K562 (cell line): Measurements from ENCODE around the gene USP31. TPM values are rescaled to one million over a fixed set of nuclear protein-coding genes. Genes with fewer than 3 reads are reported as not detected.

Source experiments
- E2F4 ChIP-seq: sonication (generic); formaldehyde crosslinking; IDR thresholded peaks from 2 replicates; pipeline ENCODE4 v1.8.0; 2022; ENCODE audit warnings: mild to moderate bottlenecking, low read depth, missing genetic modification reagents
- HCFC1 ChIP-seq: IDR thresholded peaks from 2 replicates; pipeline ENCODE4 v1.6.1; 2012; ENCODE audit warnings: low read depth, low read length, improper control_type of control experiment
- ILK ChIP-seq: fragments of 450-650 bp; IDR thresholded peaks from 2 replicates; pipeline ENCODE4 v1.6.1; 2016; ENCODE audit warnings: missing genetic modification characterization, low read depth, mild to moderate bottlenecking, missing compliant biosample characterization, moderate library complexity, borderline replicate concordance
- NFXL1 ChIP-seq: fragments of 450-650 bp; formaldehyde crosslinking; IDR thresholded peaks from 2 replicates; pipeline ENCODE4 v1.4.0; 2021; ENCODE audit warnings: mild to moderate bottlenecking
- PTTG1 ChIP-seq: fragments of 450-650 bp; IDR thresholded peaks from 2 replicates; pipeline ENCODE4 v1.6.1; 2016; ENCODE audit warnings: low read depth, mild to moderate bottlenecking, missing genetic modification characterization, missing compliant biosample characterization
- SETDB1 ChIP-seq: IDR thresholded peaks from one replicate; pipeline ENCODE4 v1.6.1; 2012; ENCODE audit warnings: low read length, control low read depth, inconsistent platforms
- SIRT6 ChIP-seq: IDR thresholded peaks from one replicate; pipeline ENCODE4 v1.6.1; 2012; ENCODE audit warnings: low read depth, mild to moderate bottlenecking, control low read depth, inconsistent platforms, low read length, moderate library complexity
- STAT5B ChIP-seq: fragments of 250-450 bp; sonication (Bioruptor Pico); IDR thresholded peaks from 2 replicates; pipeline ENCODE4 v1.8.0; 2021; ENCODE audit warnings: mild to moderate bottlenecking, inconsistent platforms
- XRCC5 ChIP-seq: fragments of 200-400 bp; formaldehyde crosslinking; IDR thresholded peaks from 2 replicates; pipeline ENCODE4 v1.6.1; 2017; ENCODE audit warnings: low read depth, mild to moderate bottlenecking, low read length
- ZBTB17 ChIP-seq: fragments of 450-650 bp; formaldehyde crosslinking; IDR thresholded peaks from 2 replicates; pipeline ENCODE4 v1.4.0; 2020; ENCODE audit warnings: mild to moderate bottlenecking
- ZBTB7A ChIP-seq: IDR thresholded peaks from 2 replicates; pipeline ENCODE4 v1.6.1; 2011; ENCODE audit warnings: low read depth, mild to moderate bottlenecking, low read length, moderate library complexity, borderline replicate concordance; ENCODE audit not compliant: control insufficient read depth
- polyA plus RNA-seq, 8 experiments: library from polyadenylated mRNA; depleted of rRNA in 4 of 8; stranded (reverse) in 5 of 8; unstranded in 3 of 8; fragments of >200 nt; fragmentation: Nextera tagmentation in 2 of 8; fragmentation: Illumina TruSeq in 1 of 8; extraction: Ambion mirVana in 2 of 8; extraction: Trizol in 1 of 8; gene quantifications; 2 replicates each; pipeline versions ENCODE4 v1.2.1 to v1.2.3, GENCODE V29; 2011 to 2014; ENCODE audit warnings: inconsistent platforms in 1 of 8, missing spikeins in 1 of 8
- total RNA-seq, 7 experiments: library from RNA; depleted of rRNA in 6 of 7; stranded (reverse); fragments of >200 nt in 6 of 7; fragmentation: Illumina TruSeq in 2 of 7; extraction: Trizol in 2 of 7; gene quantifications; 2 replicates each; pipeline versions ENCODE4 v1.2.1 to v1.2.3, GENCODE V29; 2011 to 2021; ENCODE audit warnings: low replicate concordance in 1 of 7
- TF ChIP-seq, protein P1 (sequence below): fragments of 450-650 bp; IDR thresholded peaks from 2 replicates; pipeline ENCODE4 v1.6.1; 2016; ENCODE audit warnings: mild to moderate bottlenecking, moderate library complexity
- TF ChIP-seq, protein P2 (sequence below): fragments of 250-450 bp; sonication (Bioruptor Pico); IDR thresholded peaks from 2 replicates; pipeline ENCODE4 v1.5.0; 2020; ENCODE audit warnings: mild to moderate bottlenecking, borderline replicate concordance

The USP31 gene
- total and polyA plus RNA-seq, 9 of the 15 experiments (the other 6 are each of a cell fraction or from before 2014, with no cell fraction given) = 0.56 to 4.9 (median 2.9) TPM

DNA sequence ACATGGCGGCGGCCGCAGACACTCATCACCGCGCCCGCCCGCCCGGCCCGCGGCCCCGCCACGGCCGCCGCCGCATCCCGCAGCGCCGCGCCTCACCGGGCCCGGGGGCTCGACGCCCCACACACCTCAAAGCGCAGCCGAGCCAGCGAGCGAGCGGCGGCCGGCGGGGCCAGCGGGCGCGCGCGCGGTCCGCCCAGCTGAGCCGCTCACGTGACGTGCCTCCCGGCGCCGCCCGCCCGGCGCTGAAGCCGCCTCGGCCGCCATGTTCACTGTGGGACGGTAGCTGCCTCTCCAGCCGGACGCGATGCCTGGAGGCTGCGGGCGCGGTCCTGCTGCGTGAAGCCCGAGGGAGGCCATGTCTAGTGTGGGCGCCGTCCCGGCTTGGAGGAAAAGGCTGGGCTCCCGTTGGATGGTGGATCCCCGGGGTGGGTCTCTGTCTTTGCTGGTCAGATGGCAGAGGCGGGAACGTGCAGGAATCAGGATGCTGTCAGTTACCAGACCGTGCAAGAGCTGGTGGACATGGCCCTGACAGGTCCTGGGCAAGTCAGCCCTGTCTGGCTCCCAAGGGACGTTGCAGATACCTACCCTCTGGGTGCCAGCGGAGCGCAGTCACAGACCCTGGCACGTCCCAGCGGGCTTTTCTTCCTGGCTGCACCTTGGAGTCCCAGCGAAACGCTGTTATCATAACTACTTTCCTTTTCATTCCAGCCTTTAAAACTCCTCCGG is at the start of gene USP31 (continued):
- TF ChIP-seq, protein P1, sequence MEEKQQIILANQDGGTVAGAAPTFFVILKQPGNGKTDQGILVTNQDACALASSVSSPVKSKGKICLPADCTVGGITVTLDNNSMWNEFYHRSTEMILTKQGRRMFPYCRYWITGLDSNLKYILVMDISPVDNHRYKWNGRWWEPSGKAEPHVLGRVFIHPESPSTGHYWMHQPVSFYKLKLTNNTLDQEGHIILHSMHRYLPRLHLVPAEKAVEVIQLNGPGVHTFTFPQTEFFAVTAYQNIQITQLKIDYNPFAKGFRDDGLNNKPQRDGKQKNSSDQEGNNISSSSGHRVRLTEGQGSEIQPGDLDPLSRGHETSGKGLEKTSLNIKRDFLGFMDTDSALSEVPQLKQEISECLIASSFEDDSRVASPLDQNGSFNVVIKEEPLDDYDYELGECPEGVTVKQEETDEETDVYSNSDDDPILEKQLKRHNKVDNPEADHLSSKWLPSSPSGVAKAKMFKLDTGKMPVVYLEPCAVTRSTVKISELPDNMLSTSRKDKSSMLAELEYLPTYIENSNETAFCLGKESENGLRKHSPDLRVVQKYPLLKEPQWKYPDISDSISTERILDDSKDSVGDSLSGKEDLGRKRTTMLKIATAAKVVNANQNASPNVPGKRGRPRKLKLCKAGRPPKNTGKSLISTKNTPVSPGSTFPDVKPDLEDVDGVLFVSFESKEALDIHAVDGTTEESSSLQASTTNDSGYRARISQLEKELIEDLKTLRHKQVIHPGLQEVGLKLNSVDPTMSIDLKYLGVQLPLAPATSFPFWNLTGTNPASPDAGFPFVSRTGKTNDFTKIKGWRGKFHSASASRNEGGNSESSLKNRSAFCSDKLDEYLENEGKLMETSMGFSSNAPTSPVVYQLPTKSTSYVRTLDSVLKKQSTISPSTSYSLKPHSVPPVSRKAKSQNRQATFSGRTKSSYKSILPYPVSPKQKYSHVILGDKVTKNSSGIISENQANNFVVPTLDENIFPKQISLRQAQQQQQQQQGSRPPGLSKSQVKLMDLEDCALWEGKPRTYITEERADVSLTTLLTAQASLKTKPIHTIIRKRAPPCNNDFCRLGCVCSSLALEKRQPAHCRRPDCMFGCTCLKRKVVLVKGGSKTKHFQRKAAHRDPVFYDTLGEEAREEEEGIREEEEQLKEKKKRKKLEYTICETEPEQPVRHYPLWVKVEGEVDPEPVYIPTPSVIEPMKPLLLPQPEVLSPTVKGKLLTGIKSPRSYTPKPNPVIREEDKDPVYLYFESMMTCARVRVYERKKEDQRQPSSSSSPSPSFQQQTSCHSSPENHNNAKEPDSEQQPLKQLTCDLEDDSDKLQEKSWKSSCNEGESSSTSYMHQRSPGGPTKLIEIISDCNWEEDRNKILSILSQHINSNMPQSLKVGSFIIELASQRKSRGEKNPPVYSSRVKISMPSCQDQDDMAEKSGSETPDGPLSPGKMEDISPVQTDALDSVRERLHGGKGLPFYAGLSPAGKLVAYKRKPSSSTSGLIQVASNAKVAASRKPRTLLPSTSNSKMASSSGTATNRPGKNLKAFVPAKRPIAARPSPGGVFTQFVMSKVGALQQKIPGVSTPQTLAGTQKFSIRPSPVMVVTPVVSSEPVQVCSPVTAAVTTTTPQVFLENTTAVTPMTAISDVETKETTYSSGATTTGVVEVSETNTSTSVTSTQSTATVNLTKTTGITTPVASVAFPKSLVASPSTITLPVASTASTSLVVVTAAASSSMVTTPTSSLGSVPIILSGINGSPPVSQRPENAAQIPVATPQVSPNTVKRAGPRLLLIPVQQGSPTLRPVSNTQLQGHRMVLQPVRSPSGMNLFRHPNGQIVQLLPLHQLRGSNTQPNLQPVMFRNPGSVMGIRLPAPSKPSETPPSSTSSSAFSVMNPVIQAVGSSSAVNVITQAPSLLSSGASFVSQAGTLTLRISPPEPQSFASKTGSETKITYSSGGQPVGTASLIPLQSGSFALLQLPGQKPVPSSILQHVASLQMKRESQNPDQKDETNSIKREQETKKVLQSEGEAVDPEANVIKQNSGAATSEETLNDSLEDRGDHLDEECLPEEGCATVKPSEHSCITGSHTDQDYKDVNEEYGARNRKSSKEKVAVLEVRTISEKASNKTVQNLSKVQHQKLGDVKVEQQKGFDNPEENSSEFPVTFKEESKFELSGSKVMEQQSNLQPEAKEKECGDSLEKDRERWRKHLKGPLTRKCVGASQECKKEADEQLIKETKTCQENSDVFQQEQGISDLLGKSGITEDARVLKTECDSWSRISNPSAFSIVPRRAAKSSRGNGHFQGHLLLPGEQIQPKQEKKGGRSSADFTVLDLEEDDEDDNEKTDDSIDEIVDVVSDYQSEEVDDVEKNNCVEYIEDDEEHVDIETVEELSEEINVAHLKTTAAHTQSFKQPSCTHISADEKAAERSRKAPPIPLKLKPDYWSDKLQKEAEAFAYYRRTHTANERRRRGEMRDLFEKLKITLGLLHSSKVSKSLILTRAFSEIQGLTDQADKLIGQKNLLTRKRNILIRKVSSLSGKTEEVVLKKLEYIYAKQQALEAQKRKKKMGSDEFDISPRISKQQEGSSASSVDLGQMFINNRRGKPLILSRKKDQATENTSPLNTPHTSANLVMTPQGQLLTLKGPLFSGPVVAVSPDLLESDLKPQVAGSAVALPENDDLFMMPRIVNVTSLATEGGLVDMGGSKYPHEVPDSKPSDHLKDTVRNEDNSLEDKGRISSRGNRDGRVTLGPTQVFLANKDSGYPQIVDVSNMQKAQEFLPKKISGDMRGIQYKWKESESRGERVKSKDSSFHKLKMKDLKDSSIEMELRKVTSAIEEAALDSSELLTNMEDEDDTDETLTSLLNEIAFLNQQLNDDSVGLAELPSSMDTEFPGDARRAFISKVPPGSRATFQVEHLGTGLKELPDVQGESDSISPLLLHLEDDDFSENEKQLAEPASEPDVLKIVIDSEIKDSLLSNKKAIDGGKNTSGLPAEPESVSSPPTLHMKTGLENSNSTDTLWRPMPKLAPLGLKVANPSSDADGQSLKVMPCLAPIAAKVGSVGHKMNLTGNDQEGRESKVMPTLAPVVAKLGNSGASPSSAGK = no peak
- no peak for TF ChIP-seq ILK (tag)
- TF ChIP-seq SIRT6 = no peak
- TF ChIP-seq STAT5B = no peak
- peak; percentile 96 for TF ChIP-seq HCFC1
- no peak for TF ChIP-seq PTTG1 (tag)
- TF ChIP-seq NFXL1 = no peak
- TF ChIP-seq XRCC5 = no peak
- no peak for TF ChIP-seq ZBTB7A
- no peak; the same call in 1 of the 2 replicates for TF ChIP-seq E2F4
- TF ChIP-seq SETDB1 = no peak
- TF ChIP-seq, protein P2, sequence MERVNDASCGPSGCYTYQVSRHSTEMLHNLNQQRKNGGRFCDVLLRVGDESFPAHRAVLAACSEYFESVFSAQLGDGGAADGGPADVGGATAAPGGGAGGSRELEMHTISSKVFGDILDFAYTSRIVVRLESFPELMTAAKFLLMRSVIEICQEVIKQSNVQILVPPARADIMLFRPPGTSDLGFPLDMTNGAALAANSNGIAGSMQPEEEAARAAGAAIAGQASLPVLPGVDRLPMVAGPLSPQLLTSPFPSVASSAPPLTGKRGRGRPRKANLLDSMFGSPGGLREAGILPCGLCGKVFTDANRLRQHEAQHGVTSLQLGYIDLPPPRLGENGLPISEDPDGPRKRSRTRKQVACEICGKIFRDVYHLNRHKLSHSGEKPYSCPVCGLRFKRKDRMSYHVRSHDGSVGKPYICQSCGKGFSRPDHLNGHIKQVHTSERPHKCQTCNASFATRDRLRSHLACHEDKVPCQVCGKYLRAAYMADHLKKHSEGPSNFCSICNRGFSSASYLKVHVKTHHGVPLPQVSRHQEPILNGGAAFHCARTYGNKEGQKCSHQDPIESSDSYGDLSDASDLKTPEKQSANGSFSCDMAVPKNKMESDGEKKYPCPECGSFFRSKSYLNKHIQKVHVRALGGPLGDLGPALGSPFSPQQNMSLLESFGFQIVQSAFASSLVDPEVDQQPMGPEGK = no peak
- no peak for TF ChIP-seq ZBTB17
